ENCODE data around the gene MPV17.
"Not testable (repeated sequence)": the region's sequence is repeated elsewhere in the genome, so short reads cannot be mapped to it uniquely, and the experiment has no call there.

Gene MPV17

GRCh38 chr2:27322766-27323595 is at the start of gene MPV17:
TSS of gene MPV17 (minus strand) at chr2:27323097. CDS start at chr2:27322517, 580 bp downstream.
- DNase-seq (ENCODE audit: low spot score) = peak; percentile 91

GRCh38 chr2:27370816-27371620 is 48.1 kb upstream of the MPV17 start:
- DNase-seq (ENCODE audit: low spot score) = no peak

GRCh38 chr2:27370026-27370815 is 47.3 kb upstream of the MPV17 start, which contains the start of the genes EIF2B4 and SNX17:
TSS of gene EIF2B4 (minus strand) at chr2:27370338. CDS start at chr2:27370314, 24 bp downstream.
TSS of gene SNX17 (plus strand) at chr2:27370616. CDS start at chr2:27370744, 128 bp downstream.
- DNase-seq (ENCODE audit: low spot score) = peak; percentile 86

- DNase-seq (ENCODE audit: low spot score) = peak; percentile 84
Measured at GRCh38 chr2:27369471-27370025, 46.7 kb upstream of the MPV17 start.

GRCh38 chr2:27363933-27364332 is 41.0 kb upstream of the MPV17 start:
- no peak for DNase-seq (ENCODE audit: low spot score)

- DNase-seq (ENCODE audit: low spot score) = no peak
Measured at GRCh38 chr2:27362678-27363420, 40.0 kb upstream of the MPV17 start.

GRCh38 chr2:27356382-27357181 is 33.7 kb upstream of the MPV17 start, which contains the start of gene GTF3C2:
TSS of gene GTF3C2 (minus strand) at chr2:27356764. CDS start at chr2:27343554, 13,210 bp downstream.
- peak; percentile 75 for DNase-seq (ENCODE audit: low spot score)

GRCh38 chr2:27356056-27356381 is 33.1 kb upstream of the MPV17 start:
- DNase-seq (ENCODE audit: low spot score) = no peak

- no peak for DNase-seq (ENCODE audit: low spot score)
Measured at GRCh38 chr2:27354597-27354927, 31.7 kb upstream of the MPV17 start.

GRCh38 chr2:27353762-27354596 is 31.1 kb upstream of the MPV17 start:
- DNase-seq (ENCODE audit: low spot score) = no peak

- DNase-seq (ENCODE audit: low spot score) = not testable (repeated sequence)
Measured at GRCh38 chr2:27353386-27353761, 30.5 kb upstream of the MPV17 start.

- no peak for DNase-seq (ENCODE audit: low spot score)
Measured at GRCh38 chr2:27351802-27352598, 29.1 kb upstream of the MPV17 start.

- DNase-seq (ENCODE audit: low spot score) = no peak
Measured at GRCh38 chr2:27350106-27350693, 27.3 kb upstream of the MPV17 start.

GRCh38 chr2:27347641-27348040 is 24.7 kb upstream of the MPV17 start:
- no peak for DNase-seq (ENCODE audit: low spot score)

GRCh38 chr2:27336173-27336572 is 13.3 kb upstream of the MPV17 start:
- DNase-seq (ENCODE audit: low spot score) = no peak

- DNase-seq (ENCODE audit: low spot score) = no peak
Measured at GRCh38 chr2:27335311-27335710, 12.4 kb upstream of the MPV17 start.

- no peak for DNase-seq (ENCODE audit: low spot score)
Measured at GRCh38 chr2:27324720-27325119, 1.8 kb upstream of the MPV17 start.

GRCh38 chr2:27323596-27324285 is 844 bp upstream of the MPV17 start:
- DNase-seq (ENCODE audit: low spot score) = no peak

Data from HuH-7.5 (cell line).